ENCODE results near the gene STARD3. TPM values are rescaled to one million over a fixed set of nuclear protein-coding genes. Genes with fewer than 3 reads are reported as not detected.

STARD3 gene
- total RNA-seq, 2 donors from 2014 or later = 52.5 to 67.7 TPM

DNA sequence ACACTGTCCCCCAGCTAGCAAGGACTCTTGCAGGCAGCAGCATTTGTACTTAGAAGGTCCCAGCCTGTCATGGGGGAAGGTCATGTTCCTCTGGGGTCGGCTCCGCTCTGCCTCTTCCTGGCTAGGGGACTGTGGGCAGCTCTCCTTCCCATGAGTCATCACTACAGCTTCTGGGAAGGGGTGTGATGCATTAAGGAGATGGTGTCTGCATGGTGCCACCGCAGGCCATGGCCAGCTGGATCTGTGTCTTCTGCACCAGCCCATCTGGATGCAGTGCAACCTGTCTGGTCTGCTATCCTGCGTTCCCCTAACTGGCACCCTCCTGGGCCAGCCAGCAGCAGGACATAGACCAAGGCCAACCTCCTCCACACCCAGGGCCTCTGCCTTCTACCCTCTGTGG is 6.3 kb downstream of the STARD3 start:
- no peak overlapping the region for H3K4me3 ChIP-seq
- peaks cover 18 to 29% of the 10 kb centered on the region in 2 donors for H3K4me1 ChIP-seq (ENCODE audit: control insufficient read depth in 1 of 2, low read depth in 2 of 2)

DNA sequence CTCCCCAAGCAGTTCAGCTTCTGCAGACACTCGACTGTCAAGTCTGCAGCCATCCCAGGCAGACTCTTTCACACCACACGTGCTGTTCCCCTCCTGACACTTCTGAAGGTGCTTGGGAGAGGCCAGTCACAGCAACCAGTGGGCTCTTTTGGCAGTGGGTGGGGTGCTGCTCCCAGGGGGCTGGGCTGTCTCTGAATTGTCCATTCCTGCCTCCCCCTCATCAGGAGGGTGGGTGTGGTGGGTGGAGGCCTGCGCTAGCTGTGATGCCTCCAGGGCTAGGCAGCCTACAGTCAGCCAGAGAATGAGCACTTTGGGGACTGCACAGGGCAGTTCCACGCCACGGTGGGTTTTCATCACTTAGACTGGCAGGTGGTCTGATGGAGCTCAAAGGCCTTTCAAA is 10.3 kb downstream of the STARD3 start:
- ATAC-seq (ENCODE audit: insufficient number of reproducible peaks, low FRiP score, low read depth) = no peak

More for the DNA sequence above, 6.3 kb downstream of the STARD3 start:
- no peak for ATAC-seq (ENCODE audit: insufficient number of reproducible peaks, low FRiP score, low read depth)
- H3K27ac ChIP-seq = no peak overlapping the region
- DNase-seq (ENCODE audit: low spot score) = no peak
- H3K36me3 ChIP-seq = no peaks in the 10 kb centered on the region
- TF ChIP-seq, protein P1, sequence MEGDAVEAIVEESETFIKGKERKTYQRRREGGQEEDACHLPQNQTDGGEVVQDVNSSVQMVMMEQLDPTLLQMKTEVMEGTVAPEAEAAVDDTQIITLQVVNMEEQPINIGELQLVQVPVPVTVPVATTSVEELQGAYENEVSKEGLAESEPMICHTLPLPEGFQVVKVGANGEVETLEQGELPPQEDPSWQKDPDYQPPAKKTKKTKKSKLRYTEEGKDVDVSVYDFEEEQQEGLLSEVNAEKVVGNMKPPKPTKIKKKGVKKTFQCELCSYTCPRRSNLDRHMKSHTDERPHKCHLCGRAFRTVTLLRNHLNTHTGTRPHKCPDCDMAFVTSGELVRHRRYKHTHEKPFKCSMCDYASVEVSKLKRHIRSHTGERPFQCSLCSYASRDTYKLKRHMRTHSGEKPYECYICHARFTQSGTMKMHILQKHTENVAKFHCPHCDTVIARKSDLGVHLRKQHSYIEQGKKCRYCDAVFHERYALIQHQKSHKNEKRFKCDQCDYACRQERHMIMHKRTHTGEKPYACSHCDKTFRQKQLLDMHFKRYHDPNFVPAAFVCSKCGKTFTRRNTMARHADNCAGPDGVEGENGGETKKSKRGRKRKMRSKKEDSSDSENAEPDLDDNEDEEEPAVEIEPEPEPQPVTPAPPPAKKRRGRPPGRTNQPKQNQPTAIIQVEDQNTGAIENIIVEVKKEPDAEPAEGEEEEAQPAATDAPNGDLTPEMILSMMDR (IDR thresholded peaks at IDR 0.05) = no peak
- H3K27me3 ChIP-seq (replicated peaks; ENCODE audit: insufficient read depth) = no peaks in the 10 kb centered on the region
- no peaks in the 10 kb centered on the region for H3K9me3 ChIP-seq

GRCh38 chr17:39648616-39649366 is 11.8 kb downstream of the STARD3 start:
- no peak overlapping the region for H3K27ac ChIP-seq
- no peaks in the 10 kb centered on the region for H3K4me1 ChIP-seq (ENCODE audit: control insufficient read depth in 1 of 2, low read depth in 2 of 2)
- H3K36me3 ChIP-seq = peaks cover 2% of the 10 kb centered on the region
- ATAC-seq (ENCODE audit: insufficient number of reproducible peaks, low FRiP score, low read depth) = no peak
- H3K27me3 ChIP-seq (replicated peaks; ENCODE audit: insufficient read depth) = no peaks in the 10 kb centered on the region
- H3K4me3 ChIP-seq = no peak overlapping the region
- no peak for DNase-seq (ENCODE audit: low spot score)
- H3K9me3 ChIP-seq = no peaks in the 10 kb centered on the region
- TF ChIP-seq, protein P1 (IDR thresholded peaks at IDR 0.05) = no peak

More for the DNA sequence above, 10.3 kb downstream of the STARD3 start:
- no peaks in the 10 kb centered on the region for H3K27me3 ChIP-seq (replicated peaks; ENCODE audit: insufficient read depth)
- TF ChIP-seq, protein P1 (IDR thresholded peaks at IDR 0.05) = no peak
- H3K4me3 ChIP-seq = no peak overlapping the region
- H3K36me3 ChIP-seq = peaks cover 2% of the 10 kb centered on the region
- H3K27ac ChIP-seq = no peak overlapping the region
- peaks cover 0 to 11% of the 10 kb centered on the region in 2 donors for H3K4me1 ChIP-seq (ENCODE audit: control insufficient read depth in 1 of 2, low read depth in 2 of 2)
- no peaks in the 10 kb centered on the region for H3K9me3 ChIP-seq
- no peak for DNase-seq (ENCODE audit: low spot score)

GRCh38 chr17:39650121-39650579 is 13.2 kb downstream of the STARD3 start:
- Histone ChIP-seq H3K27ac (no peak overlapping the region), H3K36me3 (peaks cover 2% of the 10 kb centered on the region), H3K27me3 (replicated peaks; ENCODE audit: insufficient read depth) (no peaks in the 10 kb centered on the region), H3K4me3 (no peak overlapping the region), H3K4me1 (ENCODE audit: control insufficient read depth in 1 of 2, low read depth in 2 of 2) (no peaks in the 10 kb centered on the region), H3K9me3 (no peaks in the 10 kb centered on the region)
- DNase-seq (ENCODE audit: low spot score) = no peak
- TF ChIP-seq, protein P1 (IDR thresholded peaks at IDR 0.05) = no peak
- ATAC-seq (ENCODE audit: insufficient number of reproducible peaks, low FRiP score, low read depth) = no peak

- Histone ChIP-seq H3K27ac (no peak overlapping the region), H3K27me3 (replicated peaks; ENCODE audit: insufficient read depth) (no peaks in the 10 kb centered on the region), H3K36me3 (peaks cover 2% of the 10 kb centered on the region), H3K4me3 (no peak overlapping the region), H3K9me3 (no peaks in the 10 kb centered on the region), H3K4me1 (ENCODE audit: control insufficient read depth in 1 of 2, low read depth in 2 of 2) (no peaks in the 10 kb centered on the region)
- TF ChIP-seq, protein P1 (IDR thresholded peaks at IDR 0.05) = no peak
- no peak for ATAC-seq (ENCODE audit: insufficient number of reproducible peaks, low FRiP score, low read depth)
- DNase-seq (ENCODE audit: low spot score) = no peak
These were observed 15.1 kb downstream of the STARD3 start for GRCh38 chr17:39651923-39652586.
